SK-N-MC (cell line): ENCODE measurements around the gene ZNF366.

ENCODE experiments used
- EZH2 ChIP-seq: fragments of 200-600 bp; sonication (generic); IDR thresholded peaks from one replicate; pipeline ENCODE4 v1.6.1; 2017; ENCODE audit warnings: antibody characterized with exemption
- FOXP2 ChIP-seq: optimal IDR thresholded peaks from 2 replicates; pipeline ENCODE3; 2011; ENCODE audit warnings: mild to moderate bottlenecking, moderate library complexity; ENCODE audit not compliant: insufficient read depth; ENCODE audit errors: extremely low read length, control extremely low read depth

DNA sequence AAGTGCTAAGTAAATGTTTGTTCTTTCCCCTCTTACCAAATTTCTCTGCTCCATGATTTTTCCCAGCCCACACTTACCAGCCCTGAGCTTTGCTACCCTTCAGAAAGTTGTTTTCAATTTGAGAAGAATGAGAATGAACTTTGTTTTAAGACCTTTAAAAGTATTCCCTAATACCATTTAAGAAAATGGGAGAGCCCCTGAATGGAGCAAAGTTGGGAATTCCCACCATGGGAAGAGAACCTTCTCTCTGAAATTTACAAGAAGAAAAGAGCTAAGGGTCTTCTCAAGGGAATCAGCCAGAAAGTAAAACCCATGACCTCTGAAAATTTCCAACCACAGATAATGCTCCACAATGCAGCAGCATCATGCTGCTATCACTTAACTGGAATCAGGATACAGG lies 17.7 kb downstream of the ZNF366 start:
- no peak for TF ChIP-seq EZH2
- TF ChIP-seq FOXP2 = no peak
